DOHH2 (cell line): ENCODE results near the gene PODN.

Experiments used
- H3F3A ChIP-seq: fragments of 200-600 bp; sonication (generic), shearing (Covaris generic); 2 replicates; pipeline ENCODE4 v1.6.0; 2016; ENCODE audit warnings: antibody characterized with exemption, mild to moderate bottlenecking; ENCODE audit not compliant: control insufficient read depth, insufficient read depth
- H3K27ac ChIP-seq: fragments of 200-600 bp; sonication (generic); 2 replicates; pipeline ENCODE4 v1.5.1; 2014; ENCODE audit warnings: low read depth, mild to moderate bottlenecking, low read length, moderate library complexity
- H3K27me3 ChIP-seq: fragments of 200-600 bp; sonication (generic); 2 replicates; pipeline ENCODE4 v1.6.1; 2014; ENCODE audit warnings: mild to moderate bottlenecking, low read length, mixed read lengths; ENCODE audit not compliant: control insufficient read depth
- H3K36me3 ChIP-seq: fragments of 200-600 bp; sonication (generic); 2 replicates; pipeline ENCODE4 v1.6.1; 2014; ENCODE audit warnings: mild to moderate bottlenecking, low read length, moderate library complexity, mixed read lengths; ENCODE audit not compliant: control insufficient read depth
- H3K4me1 ChIP-seq: fragments of 200-600 bp; sonication (generic); 2 replicates; pipeline ENCODE4 v1.6.1; 2014; ENCODE audit warnings: mild to moderate bottlenecking, low read length, mixed read lengths; ENCODE audit not compliant: control insufficient read depth
- H3K4me2 ChIP-seq: fragments of 200-600 bp; sonication (generic); 2 replicates; pipeline ENCODE4 v1.6.0; 2014; ENCODE audit warnings: mild to moderate bottlenecking, low read length, moderate library complexity
- H3K4me3 ChIP-seq: fragments of 200-600 bp; sonication (generic); 2 replicates; pipeline ENCODE4 v1.5.1; 2014; ENCODE audit warnings: mild to moderate bottlenecking, low read length, mixed read lengths
- H3K79me2 ChIP-seq: fragments of 200-600 bp; sonication (generic); 2 replicates; pipeline ENCODE4 v1.6.1; 2014; ENCODE audit warnings: mild to moderate bottlenecking, low read length, mixed read lengths; ENCODE audit not compliant: control insufficient read depth
- H3K9me2 ChIP-seq: fragments of 200-600 bp; sonication (generic); replicated peaks from 2 replicates; pipeline ENCODE4 v1.6.1; 2014; ENCODE audit warnings: mild to moderate bottlenecking, low read length, mixed read lengths; ENCODE audit not compliant: control insufficient read depth
- H3K9me3 ChIP-seq: fragments of 200-600 bp; sonication (generic); 2 replicates; pipeline ENCODE4 v1.6.1; 2014; ENCODE audit warnings: antibody characterized with exemption, low read length, mixed read lengths; ENCODE audit not compliant: control insufficient read depth, insufficient read depth
- H4K20me1 ChIP-seq: fragments of 200-600 bp; sonication (generic); 2 replicates; pipeline ENCODE4 v1.6.0; 2014; ENCODE audit warnings: low read depth, mild to moderate bottlenecking, antibody characterized with exemption, low read length, moderate library complexity; ENCODE audit not compliant: control insufficient read depth, insufficient read depth
- EZH2phosphoT487 ChIP-seq: fragments of 200-600 bp; sonication (generic); IDR thresholded peaks from 2 replicates; pipeline ENCODE4 v1.6.1; 2017; ENCODE audit warnings: borderline replicate concordance, mild to moderate bottlenecking, antibody characterized with exemption, low read length, moderate library complexity, mixed read lengths
- TF ChIP-seq, protein P1 (sequence below): fragments of 200-600 bp; sonication (generic); IDR thresholded peaks from one replicate; pipeline ENCODE4 v1.5.1; 2014; ENCODE audit warnings: antibody characterized with exemption, mild to moderate bottlenecking, low read depth, low read length; ENCODE audit not compliant: poor library complexity, severe bottlenecking

PODN gene

DNA sequence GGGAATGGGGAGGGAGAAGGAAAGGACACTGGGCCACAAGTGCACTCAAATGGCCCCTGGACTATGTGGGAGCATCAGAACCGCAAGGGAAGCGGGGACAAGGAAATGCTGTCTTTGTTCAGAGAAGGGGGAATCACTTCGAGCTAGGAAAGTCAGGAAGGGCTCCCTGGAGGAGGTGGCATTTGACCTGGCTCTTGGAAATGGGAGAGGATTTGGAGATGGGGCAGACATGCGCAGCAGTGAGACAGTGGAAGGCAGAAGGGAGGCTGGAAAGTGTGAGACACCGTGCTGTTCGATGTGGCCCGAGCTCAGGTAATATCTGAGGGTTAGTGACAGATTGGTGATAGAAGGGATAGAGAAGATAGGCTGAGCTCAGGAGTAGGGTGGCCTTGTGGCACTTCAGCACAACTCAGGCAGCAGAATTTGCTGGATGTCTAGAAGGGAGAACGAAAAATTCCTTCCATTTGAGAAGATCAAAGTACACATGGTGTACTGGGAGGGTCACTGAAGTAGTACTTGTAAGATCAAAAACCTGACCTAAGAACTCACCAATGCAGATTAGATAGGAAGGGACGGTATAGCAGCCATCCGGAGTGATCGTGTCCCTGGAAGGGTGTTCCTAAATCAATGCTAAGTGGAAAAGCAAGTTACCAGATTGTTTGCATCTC lies 55.1 kb downstream of the PODN start:
- H3K27me3 ChIP-seq, result no peaks in the 10 kb centered on the region
- no peak overlapping the region for H3K27ac ChIP-seq
- no peak overlapping the region for H3K4me2 ChIP-seq
- no peak overlapping the region for H3K4me3 ChIP-seq
- H3K4me1 ChIP-seq, result no peaks in the 10 kb centered on the region
- no peaks in the 10 kb centered on the region for H4K20me1 ChIP-seq
- H3K9me2 ChIP-seq, result no peaks in the 10 kb centered on the region
- no peaks in the 10 kb centered on the region for H3K9me3 ChIP-seq
- no peaks in the 10 kb centered on the region for H3K79me2 ChIP-seq
- H3F3A ChIP-seq, result no peaks in the 10 kb centered on the region
- H3K36me3 ChIP-seq, result no peaks in the 10 kb centered on the region
- TF ChIP-seq, protein P1, sequence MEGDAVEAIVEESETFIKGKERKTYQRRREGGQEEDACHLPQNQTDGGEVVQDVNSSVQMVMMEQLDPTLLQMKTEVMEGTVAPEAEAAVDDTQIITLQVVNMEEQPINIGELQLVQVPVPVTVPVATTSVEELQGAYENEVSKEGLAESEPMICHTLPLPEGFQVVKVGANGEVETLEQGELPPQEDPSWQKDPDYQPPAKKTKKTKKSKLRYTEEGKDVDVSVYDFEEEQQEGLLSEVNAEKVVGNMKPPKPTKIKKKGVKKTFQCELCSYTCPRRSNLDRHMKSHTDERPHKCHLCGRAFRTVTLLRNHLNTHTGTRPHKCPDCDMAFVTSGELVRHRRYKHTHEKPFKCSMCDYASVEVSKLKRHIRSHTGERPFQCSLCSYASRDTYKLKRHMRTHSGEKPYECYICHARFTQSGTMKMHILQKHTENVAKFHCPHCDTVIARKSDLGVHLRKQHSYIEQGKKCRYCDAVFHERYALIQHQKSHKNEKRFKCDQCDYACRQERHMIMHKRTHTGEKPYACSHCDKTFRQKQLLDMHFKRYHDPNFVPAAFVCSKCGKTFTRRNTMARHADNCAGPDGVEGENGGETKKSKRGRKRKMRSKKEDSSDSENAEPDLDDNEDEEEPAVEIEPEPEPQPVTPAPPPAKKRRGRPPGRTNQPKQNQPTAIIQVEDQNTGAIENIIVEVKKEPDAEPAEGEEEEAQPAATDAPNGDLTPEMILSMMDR, result no peak
- no peak for TF ChIP-seq EZH2phosphoT487

DNA sequence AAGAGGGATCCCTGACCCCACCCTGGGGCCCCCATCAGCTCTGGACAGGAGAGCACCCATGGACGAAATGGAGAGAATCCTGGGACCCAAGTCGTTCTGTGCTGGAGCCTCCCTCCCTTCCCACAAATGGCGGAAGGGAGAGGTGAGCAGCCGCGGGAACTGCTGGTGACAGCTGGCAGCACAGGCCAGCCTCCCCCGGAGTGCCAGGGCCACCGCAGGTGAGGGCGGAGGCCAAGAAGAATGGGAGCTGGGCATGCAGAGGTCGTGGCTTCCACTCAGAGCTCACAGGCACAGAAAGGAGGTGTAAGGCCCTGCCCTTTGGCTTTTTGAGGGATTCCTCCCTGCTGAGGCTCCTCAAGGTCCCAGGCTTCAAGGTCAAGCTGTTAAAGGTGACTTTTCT lies 55.8 kb downstream of the PODN start:
- no peaks in the 10 kb centered on the region for H3K36me3 ChIP-seq
- H3F3A ChIP-seq, result no peaks in the 10 kb centered on the region
- no peaks in the 10 kb centered on the region for H3K79me2 ChIP-seq
- no peak overlapping the region for H3K4me3 ChIP-seq
- no peaks in the 10 kb centered on the region for H4K20me1 ChIP-seq
- no peaks in the 10 kb centered on the region for H3K4me1 ChIP-seq
- no peak overlapping the region for H3K27ac ChIP-seq
- TF ChIP-seq, protein P1, result no peak
- no peak for TF ChIP-seq EZH2phosphoT487
- no peaks in the 10 kb centered on the region for H3K27me3 ChIP-seq
- H3K4me2 ChIP-seq, result no peak overlapping the region
- no peaks in the 10 kb centered on the region for H3K9me2 ChIP-seq
- H3K9me3 ChIP-seq, result no peaks in the 10 kb centered on the region

DNA sequence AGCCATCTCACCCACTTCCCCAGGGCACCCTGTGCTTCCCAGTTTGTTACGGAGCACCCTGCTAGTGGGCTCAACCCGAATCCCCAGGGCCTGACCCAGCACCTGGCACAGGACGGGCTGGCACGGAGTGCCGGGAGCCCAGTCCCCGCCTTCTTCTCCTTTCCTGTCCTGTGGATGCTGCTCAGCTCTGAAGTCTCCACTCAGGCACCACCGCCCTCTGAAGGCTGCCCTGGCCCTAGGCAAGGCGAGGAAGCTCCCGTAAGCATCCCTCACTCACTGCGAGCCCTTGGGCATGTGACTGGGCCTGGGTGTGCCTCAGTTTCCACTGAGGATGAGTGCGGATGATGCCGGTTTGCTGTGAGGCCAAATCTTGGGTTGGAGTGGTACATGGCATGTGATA lies 58.6 kb downstream of the PODN start:
- H3K79me2 ChIP-seq, result no peaks in the 10 kb centered on the region
- H3K36me3 ChIP-seq, result no peaks in the 10 kb centered on the region
- no peaks in the 10 kb centered on the region for H3K4me1 ChIP-seq
- TF ChIP-seq EZH2phosphoT487, result no peak
- TF ChIP-seq, protein P1, result no peak
- H3K27me3 ChIP-seq, result 0 out of 2 replicates have a peak, but pooled peaks cover 2% of the 10 kb centered on the region
- no peak overlapping the region for H3K27ac ChIP-seq
- no peaks in the 10 kb centered on the region for H3K9me2 ChIP-seq
- H3F3A ChIP-seq, result no peaks in the 10 kb centered on the region
- no peak overlapping the region for H3K4me3 ChIP-seq
- H3K9me3 ChIP-seq, result no peaks in the 10 kb centered on the region
- no peaks in the 10 kb centered on the region for H4K20me1 ChIP-seq
- no peak overlapping the region for H3K4me2 ChIP-seq
